Activated CD8-positive, alpha-beta memory T cell treated with anti-CD3 and anti-CD28 coated beads, Interleukin-2, amount 50 U/mL, for 1 hour (primary cell): ENCODE results near the gene MTARC2.

ENCODE experiments used
- DNase-seq: peaks from one replicate; pipeline ENCODE4 v3.0.0-alpha.2; 2020; ENCODE audit errors: extremely low read depth

The MTARC2 gene

DNA sequence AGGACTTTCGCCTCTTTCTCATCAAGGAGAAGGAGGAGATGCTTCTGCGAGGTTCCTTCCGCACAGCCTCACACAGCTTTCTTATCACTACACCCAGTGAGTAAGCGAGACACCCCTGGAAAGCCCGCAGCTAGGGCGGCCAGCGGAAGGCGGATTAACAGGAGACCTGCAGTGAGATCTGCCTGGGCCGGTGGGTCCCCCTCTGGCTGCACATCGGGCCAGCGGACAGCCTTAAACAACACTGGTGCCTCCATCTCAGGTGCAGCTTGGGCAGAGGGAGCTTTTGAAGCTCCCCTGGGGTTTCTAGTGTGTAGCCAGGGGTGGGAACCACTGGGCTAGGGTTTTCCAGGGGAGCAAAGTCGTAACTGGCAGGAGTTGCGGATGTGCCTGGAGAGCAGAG, 21.1 kb downstream of the MTARC2 start:
- no peak for DNase-seq

DNA sequence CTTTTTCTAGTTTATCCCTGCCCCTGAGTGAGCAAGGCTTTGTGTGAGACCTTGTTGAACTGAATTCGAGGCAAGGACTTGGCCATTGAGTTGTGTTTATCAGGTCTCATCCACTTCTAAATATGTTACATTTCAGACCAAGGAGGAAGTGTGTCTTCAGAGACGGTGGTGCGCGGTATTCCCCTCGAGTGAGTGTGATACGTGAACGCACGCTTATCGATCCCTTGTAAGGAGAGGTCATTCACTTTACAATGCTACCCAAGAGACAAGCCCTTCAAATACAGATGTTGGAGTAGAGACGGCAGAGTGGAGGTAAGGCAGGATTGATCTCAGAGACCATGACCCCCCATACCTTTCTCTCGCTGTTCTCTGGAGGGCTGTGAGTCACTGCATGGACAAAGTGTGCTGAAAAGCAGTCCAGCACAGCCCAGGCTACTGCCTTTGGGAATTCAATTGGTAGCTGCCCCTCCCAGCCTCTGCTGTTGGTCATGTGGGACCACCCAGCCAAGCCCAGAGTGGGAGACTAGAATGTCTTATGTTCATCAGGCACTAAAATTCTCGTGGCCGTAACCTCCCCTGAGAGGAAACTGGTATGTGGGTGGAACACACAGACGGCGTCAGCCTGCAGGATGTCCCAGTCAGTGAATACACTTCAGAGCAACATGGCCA, 22.3 kb downstream of the MTARC2 start:
- DNase-seq = no peak

DNA sequence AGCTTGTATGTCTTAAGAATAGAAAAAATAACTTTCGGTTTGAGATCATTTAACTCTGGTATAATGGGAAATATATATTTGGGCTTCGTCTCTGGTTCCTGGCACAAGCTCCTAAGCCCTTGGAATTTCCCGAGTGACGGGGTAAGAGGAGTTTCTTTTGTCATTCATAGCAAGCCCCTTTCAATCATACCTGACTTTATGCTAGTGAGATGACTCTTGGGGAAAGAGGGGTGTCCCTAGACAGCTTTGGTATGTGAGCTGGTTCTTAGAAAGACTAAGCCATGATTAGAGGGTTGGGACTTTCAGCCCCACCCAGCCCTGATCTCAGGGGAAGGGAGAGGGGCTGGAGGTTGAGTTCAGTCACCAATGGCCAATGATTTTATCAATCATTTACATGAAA, 24.7 kb downstream of the MTARC2 start:
- DNase-seq = no peak

DNA sequence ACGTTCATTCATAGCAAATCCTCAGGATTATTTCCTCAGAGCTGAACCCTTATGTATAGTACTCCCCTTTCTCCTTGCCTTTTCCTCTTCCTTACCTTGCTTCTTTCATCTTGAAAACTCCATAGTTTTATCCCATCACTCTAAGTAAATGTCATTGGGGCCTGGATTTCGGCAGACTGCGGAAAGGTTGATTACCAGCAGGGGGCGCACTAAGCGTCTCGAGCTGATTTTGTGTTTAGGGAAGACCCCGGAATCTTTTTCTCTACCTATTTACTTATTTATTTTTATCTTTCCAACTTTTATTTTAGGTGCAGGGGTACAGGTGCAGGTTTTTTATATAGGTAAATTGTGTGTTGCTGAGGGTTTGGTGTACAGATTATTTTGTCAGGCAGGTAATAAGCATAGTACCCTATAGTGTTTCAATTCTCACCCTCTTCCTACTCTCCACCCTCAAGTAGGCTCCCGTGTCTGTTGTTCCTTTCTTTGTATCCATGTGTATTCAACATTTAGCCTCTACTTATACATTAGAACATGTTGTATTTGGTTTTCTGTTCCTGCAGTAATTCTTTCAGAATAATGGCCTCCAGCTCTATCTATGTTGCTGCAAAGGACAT, 27.2 kb downstream of the MTARC2 start:
- DNase-seq = no peak

DNA sequence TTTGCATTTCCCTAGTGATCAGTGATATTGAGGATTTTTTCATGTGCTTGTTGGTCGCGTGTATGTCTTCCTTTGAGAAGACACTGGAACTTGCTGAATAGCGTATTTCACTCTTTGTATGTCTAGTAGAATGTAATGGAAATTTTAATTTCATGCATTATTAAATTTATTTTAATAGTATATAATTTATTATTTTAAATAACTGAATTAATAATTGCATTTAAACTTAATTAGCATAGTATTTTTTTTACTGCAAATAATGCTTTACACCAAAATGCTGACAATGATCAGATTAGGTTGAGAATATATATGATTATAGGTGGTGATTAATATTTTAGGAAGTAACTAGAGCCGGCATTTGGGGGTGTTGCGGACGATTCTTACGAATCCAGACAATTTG, 28.1 kb downstream of the MTARC2 start:
- no peak for DNase-seq

DNA sequence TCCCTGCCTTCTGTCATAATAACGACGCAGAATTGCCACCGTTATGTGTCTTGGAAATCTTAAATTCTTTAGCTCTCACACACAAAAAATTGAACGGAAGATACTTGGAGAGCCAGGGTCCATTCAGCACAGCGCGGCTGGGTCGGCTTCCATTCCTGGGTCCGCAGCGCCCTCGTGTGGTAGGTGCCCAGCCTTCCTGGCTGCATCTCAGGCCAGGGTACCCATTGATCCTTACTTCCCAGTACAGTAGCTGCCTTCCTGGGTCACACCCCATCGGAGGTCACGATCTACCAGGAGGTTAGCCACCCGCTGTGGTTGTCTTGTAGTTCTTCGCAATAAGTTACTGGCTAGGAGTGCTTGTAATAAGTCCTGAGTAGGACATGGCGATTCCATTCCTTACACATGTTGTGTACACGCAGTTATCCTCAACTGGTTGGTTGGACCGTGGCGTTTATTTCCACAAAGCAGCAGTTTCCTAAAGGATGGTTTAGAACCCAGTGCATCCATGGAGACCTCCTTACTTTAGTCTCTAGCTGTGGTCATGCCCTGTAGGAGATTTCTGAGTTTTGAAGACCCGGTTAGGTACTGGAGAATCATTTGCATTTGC, 28.7 kb downstream of the MTARC2 start:
- DNase-seq = no peak

DNA sequence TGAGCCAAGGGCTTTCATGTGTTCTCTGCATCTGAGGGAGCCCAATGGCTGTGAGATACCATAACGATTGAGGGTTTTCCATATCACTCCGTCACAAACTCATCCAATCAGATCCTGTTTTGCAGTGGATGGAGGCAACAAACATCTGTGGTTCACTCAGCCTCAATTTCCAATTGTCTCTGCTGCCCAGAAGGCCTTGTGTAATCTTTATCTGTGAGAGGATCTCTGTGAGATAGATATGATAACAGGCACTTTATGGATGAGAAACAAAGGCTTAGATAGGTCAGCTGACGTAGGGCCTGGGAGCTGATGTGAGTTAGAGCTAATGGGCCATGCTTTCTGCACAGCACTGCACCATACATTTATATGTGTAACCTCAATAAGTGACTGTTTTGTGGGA, 35.3 kb downstream of the MTARC2 start:
- no peak for DNase-seq

DNA sequence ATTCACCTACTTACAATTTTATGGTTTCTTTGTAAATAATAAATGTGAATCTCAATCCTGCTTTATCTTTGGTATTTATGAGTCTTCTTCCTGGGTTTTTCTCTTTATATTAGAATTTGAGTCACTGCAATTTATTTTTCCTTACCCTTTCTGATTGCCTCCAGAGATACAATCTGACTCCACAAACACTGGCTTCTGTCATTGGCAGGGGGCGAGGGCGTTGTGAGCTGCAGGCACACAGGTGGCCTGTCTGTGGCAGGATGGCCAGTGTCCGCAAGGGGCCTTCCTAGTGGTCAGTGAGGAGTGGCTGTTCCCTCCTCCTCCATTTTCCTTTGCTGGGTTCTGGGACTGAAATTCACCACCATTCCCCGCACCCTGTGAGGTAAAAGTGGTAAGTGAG, 36.6 kb downstream of the MTARC2 start:
- no peak for DNase-seq

DNA sequence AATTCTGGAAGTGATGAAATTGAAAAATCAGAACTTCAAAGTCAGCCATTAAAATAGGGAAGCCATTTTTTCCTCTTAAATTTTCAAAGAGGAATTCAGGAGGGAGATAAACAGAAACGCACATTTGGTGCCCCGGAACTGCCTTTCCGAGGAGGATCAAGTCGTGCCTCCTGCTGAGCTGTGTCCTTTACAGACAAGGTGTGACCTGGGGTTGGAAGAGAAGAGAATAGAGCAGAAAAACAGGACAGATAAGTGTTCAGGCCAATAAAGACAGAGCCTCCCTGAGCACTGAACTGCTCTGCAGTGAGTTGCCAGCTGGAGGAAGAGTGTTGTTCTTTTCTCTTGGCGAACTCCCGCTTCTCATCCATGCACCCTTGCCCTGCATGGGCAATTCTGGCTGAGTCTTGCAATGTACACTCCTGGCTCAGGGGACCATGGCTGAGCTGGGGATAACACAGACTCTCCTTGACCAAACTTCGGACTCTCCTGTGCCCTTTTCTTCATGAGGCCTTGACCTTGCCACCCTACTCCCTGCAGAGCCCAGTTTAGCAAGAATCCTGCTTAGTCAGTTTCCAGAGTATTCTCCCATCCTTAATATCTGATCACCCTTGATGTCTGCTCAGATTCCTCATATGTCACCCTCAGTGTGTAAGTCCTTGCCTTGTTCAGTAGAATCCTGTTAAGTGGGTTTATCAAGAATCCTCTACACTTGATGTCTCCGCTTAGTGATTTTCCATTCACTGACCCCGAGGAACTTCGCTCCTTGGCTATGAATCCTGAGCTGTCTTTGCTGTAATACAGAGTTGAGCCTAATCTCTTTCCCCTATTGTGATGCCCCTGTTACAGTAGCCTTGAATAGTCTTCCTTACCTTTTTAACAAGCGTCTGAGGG, 37.3 kb downstream of the MTARC2 start:
- DNase-seq = no peak

DNA sequence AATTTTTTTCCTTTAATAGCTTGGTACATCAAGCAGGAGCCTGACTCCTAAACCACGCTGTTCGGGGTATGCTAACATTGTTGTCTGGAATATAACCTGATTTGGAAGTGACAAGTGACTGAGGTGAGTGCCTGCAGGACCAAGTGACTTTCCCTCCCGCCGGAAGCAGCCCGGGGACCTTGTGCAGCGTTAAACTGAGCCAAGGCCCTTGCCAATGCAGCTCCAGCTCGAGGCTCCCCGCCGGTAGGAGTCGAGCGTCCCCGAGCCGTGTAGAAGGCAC, 37.9 kb downstream of the MTARC2 start:
- DNase-seq = no peak

DNA sequence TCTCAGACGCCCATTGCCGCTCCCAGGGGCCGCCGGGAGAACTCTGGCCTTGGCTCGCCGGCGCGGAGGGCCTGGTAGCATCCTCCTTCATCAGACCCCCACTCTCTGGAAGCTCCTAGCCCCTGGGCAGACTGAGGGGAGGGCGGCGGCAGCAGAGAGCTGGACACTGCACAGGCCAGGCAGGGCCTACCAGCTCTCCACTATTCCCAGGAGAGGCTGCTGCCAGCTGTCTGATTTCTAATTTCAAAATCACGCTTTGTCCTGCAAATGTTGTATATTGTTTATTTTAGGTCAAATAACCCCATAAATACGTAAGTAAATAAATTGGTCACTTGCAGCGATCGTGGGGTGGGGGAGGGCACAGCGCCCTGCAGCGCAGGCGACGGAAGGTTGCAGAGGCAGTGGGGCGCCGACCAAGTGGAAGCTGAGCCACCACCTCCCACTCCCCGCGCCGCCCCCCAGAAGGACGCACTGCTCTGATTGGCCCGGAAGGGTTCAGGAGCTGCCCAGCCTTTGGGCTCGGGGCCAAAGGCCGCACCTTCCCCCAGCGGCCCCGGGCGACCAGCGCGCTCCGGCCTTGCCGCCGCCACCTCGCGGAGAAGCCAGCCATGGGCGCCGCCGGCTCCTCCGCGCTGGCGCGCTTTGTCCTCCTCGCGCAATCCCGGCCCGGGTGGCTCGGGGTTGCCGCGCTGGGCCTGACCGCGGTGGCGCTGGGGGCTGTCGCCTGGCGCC, 38.4 kb downstream of the MTARC2 start, which contains the start of gene MTARC1:
TSS of gene MTARC1 (plus strand) at position 577 of the 732 bp plus-strand sequence. CDS start at position 609, 32 bp downstream.
- DNase-seq = no peak

DNA sequence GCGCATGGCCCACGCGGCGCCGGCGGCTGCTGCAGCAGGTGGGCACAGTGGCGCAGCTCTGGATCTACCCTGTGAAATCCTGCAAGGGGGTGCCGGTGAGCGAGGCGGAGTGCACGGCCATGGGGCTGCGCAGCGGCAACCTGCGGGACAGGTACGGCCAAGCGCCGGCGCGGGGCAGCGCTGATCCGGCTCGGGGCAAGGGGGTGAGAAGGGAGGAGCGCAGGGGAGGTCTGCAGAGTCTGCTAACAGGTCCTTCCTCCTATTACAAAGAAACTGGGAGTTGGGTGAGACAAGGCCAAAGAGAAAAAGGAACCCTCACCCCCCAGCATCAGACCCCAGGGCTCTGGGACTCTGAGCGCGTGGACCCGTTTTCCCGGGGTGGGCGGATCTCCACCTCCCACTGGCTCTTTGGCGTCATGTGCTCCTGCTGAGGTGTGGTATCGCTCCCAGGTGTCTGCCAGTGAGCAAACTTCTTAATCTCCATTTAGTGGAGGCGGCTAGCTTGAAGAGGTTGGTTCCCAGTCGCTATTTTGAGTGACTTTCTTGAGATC, 39.0 kb downstream of the MTARC2 start:
- DNase-seq = no peak

DNA sequence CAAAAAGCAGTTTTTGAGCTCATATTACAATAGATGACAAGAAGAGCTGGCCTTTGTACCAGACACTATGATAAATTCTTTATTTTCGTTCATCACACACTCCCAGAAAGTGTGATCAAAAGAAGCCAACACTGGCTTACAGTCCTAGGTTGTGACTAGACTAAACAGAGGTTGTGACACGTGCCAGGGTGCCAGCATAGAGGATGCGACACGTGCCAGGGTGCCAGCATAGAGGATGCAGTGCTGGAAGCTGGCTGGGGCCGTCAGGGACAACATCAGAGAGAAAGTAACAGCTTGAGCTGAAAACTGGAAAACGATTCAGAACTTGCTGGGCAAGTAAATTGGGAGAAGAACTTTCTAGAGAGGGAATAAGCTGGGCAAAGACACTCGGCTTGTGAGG, 40.8 kb downstream of the MTARC2 start:
- DNase-seq = no peak

DNA sequence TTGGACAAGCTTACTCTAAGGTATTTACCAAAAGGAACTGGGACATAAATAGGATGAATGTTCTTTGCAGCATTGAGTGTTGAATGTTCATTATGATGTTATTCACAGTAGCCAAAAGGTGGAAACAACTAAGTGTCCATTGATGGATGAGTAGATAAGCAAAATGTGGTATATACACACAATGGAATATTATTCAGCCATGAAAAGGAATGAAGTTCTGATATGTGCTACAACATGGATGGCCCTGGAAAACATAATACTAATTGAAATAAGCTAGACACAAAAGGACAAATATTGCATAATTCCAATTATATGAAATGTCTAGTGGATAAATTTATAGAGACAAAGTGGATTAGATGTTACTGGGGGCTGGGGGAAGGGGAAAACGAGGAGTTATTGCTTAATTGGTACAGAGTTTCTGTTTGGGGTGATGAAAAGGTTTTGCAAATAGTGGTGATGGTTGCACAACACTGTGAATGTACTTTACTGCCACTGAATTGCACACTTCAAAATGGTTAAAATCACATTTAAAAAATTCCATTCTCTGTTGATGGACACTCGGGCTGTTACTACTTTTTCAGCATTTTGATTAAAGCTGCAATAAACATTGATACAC, 41.5 kb downstream of the MTARC2 start:
- no peak for DNase-seq

DNA sequence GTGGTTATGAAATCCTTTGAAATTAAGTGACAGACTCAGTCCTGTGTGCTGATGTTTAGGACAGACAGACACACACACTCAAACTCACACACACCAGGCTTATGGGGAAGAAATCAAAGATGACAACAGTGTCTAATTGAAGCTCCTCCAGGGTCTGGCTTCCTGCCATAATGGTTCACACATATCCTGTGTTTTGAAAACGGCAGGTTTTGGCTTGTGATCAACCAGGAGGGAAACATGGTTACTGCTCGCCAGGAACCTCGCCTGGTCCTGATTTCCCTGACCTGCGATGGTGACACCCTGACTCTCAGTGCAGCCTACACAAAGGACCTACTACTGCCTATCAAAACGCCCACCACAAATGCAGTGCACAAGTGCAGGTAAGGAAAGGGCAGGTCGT, 43.2 kb downstream of the MTARC2 start:
- no peak for DNase-seq

DNA sequence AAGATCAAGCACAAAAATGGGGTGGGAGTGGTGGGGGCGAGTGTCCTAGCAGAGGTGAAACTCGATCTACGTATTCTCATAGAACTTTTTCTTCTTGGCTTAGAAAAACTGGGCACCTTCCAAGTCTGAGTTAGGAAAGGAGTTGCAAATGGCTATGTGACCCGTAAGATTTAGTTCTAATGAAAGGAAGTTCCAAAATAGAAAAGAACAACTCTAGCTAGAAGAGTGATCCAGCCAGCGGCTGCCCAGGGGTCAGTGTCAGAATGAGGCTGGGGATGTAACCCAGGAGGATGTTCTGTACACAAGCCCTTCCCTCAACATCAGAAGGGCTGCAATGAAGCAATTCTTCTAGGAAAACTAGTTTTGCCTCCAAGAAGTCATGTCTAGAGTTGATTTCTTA, 43.8 kb downstream of the MTARC2 start:
- no peak for DNase-seq

DNA sequence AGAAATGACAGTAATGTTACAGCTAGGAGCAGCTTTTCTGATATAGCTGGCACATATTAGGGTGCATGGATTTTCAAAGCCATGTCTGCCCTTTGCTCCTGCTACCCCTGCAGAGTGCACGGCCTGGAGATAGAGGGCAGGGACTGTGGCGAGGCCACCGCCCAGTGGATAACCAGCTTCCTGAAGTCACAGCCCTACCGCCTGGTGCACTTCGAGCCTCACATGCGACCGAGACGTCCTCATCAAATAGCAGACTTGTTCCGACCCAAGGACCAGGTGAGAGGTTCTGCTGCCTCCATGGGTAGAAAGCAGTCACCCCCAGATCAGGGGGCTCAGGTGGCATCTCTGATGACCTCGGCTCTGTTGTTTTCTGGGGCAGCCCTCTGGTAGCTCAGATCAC, 48.4 kb downstream of the MTARC2 start:
- no peak for DNase-seq

DNA sequence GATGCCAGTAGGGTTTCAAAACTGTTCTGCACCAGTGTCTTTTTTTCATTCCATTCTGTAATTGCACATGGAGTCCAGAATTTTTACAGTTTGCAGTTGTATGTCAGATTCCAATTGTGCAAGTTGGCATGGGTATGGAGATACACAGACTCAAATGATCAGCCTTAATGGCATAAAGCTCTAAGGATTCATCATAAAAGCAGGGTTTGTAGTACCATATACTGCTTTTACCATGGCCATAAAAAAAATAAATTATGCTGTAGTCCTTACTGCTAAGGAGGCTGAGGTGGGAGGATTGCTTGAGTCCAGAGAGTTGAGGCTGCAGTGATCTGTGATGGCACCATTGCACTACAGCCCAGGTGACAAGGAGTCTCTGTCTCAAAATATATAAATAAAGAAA, 48.9 kb downstream of the MTARC2 start:
- DNase-seq = no peak

DNA sequence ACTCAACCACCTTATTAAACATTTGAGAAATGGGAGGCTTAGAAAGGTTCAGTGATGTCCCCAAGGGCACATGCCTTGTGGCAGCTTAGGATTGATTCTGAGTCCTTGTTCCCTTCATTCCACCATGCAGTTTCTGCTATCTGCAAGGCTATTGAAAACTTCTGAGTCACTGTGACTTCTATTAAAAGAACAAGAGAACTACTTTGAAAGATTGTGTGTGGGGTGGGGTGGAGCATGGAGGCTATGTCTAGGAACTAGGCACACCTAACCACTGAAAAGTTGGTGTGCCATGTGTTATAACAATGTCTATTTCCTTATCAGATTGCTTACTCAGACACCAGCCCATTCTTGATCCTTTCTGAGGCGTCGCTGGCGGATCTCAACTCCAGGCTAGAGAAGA, 49.4 kb downstream of the MTARC2 start:
- DNase-seq = no peak

DNA sequence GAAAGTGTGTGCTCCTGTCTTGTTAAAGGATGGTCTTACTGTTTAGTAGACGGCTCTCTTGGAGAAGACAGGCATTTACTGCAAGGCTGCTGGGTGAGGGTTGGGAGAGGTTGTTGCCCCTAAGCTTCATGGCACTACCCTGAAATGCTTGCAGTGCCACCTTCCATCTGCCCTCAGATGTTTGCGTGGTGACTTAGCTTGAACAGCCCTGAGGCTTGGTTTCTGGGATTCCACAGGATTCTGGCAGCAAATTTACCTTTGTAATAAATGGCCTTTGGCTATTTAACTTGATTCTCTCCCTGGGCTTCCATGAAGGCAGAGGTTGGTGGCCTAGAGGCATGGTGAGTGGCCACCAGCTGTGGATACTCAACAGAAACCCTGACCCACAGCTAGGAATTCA, 50.2 kb downstream of the MTARC2 start:
- no peak for DNase-seq

DNA sequence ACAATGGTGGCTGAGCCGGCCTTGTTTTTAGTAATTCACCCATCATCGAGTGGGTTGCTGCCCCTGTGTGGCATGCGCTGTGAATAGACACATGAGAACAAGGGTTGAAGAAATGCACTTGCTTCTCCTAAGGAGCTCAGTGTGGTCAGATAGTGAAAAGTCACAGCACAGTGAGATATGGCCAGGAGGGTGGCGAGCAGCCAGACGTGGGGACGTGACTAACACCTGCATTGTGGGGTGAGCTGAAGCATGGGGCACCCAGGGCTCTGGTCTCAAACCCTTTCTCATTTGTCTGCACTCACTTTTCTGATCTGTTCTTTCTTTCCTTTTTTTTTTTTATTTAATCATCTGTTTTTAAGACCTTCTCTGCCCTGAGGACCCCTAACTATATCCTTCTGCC, 52.1 kb downstream of the MTARC2 start:
- DNase-seq = no peak
